T-helper 9 cell (primary cell): ENCODE data around the gene FHOD3.

Experiments
- DNase-seq: peaks from one replicate; pipeline ENCODE4 v3.0.0-alpha.2; 2020

Gene FHOD3

DNA sequence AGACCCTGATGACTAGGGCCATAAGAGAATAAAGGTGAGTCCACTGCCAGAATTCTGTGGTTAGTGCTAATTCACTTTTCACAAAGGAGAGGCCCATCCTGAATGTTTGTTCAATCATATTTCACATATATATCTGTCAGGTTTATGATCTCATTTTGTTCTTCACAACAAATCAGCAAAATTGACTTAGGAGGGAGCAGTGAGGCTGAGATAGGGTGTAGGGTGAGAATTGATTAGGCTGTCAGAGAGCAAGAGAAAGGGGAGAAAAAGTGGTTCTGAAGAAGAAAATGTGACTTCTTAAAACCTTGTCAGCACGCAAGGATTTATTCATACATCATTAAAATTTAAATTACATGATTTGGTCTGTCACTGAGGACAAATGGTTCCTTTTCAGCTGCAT, 117.7 kb downstream of the FHOD3 start:
- DNase-seq, result no peak

DNA sequence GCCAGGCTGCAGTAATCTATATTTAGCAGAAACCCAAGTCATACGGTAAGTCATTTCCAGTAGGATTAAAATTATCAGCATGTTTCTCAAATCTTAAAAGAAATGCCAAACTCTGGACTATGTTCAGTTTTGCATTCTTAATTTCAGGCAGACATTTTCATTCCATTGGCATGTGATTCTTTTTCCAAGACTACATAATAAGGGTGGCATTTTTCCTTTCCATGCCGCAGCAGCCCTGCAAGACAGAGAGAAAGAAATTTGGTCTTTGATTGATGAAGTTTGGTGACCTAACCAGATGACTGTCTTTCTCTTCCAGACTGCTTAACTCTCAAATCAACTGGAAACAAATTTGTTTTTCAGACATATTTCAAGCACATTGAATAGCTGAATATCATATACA, 118.1 kb downstream of the FHOD3 start:
- no peak for DNase-seq

DNA sequence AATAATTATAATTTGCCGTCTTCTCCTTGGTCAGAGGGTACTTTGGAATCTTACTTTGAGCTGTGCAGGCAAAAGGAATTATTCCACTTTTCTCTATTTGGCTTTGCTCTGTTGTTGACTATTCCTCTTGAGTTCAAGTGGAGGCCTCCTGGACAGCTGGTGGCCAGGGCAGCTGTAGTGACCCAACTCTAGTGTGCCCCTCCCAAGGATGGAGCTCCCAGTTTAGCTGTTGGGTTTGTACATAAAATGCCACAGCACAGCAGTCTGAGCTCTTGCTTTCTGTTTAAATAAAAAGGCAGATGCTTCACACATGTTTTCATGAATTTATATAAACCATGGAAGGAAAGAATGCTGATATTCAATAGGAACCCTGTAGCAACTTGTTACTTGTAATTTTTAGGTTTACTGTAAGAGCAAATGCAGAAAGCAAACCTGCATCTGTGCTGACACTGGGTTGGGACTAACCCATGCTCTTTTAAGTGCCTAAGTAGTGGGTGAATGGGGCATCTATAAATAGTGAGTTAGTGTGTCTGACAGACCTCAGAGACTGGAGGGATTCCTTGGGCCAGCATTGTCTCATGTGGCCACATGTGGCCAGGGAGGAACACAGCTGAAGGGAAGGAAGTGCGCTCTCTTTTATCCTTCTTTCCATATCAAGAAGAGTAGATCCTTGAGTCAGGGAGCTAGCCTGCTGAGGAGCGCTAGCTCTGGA, 121.8 kb downstream of the FHOD3 start:
- DNase-seq, result no peak

- DNase-seq, result no peak
These were observed 122.5 kb downstream of the FHOD3 start for GRCh38 chr18:36419900-36420531.

DNA sequence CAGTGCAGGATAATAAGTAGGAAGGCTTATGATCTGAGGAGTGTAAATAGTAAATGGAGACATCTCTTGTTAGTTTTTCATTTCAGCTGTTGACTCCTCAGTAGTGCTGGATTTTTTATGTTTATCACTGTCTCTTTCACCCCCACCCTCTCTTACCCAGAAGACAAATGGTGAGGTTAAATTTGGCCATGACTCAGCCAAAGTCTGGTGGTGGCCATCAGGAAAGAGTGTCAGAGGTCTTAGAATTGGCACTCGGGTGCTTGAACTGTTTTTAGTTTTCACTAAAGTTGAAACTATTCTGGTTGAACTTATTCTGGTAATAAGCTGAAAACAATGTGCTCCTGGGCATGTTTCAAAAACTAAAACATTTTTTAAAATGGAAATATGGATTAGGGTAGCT, 123.3 kb downstream of the FHOD3 start:
- DNase-seq, result no peak

GRCh38 chr18:36424741-36425142, 127.2 kb downstream of the FHOD3 start:
- DNase-seq, result no peak

GRCh38 chr18:36427369-36427768, 129.9 kb downstream of the FHOD3 start:
- no peak for DNase-seq

DNA sequence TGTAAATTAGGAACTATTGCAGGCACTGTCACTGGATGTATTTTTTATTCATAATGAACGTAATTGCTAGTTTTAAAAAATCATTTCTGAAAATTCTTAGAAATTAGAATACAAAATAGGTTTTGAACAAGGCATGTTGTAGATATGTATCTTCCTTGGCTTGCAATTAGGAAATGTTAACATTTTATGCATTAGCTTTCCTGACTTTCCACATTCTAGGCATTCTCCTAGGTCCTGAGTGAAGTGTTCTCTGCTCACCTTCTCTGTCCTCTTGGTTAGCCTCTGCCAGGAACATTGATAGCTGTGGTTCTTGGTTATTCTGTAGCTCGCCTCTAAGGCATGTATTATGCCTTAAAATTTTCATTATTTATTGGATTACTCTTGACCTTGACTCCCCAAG, 130.3 kb downstream of the FHOD3 start:
- no peak for DNase-seq

DNA sequence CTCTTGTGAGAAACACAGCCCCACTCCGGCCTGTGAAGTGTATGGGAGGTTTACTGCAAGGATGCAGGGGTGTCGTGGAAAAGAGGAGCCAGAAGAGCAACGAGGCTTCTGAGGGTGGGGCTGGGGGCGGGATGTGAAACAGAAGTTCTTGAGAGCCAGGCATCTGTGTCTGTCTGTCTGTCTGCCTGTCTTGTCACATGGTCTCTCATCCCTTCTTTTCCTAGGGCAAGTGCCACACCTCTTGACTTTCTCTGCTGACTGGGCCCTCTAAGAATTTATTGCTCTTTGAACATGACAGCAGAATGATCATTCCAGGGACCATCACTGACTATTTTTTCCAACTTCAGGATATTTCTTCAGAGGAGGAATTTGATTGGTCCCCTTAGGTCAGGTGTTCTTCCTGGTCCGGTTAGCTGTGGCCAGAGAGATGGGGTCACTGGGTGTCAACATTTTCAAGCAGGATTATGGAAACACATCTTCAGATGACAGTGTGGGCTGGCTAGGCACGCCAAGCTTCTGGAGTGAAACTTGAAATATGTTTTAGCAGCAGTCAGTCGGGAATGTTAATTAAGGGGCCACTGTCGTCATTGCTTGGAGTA, 131.0 kb downstream of the FHOD3 start:
- DNase-seq, result no peak

GRCh38 chr18:36432880-36433555, 135.5 kb downstream of the FHOD3 start:
- DNase-seq, result no peak

GRCh38 chr18:36436387-36436786, 138.9 kb downstream of the FHOD3 start:
- DNase-seq, result no peak

- no peak for DNase-seq
These were observed 143.1 kb downstream of the FHOD3 start for GRCh38 chr18:36440614-36441013.

- DNase-seq, result no peak
These were observed 144.1 kb downstream of the FHOD3 start for GRCh38 chr18:36441426-36442240.

DNA sequence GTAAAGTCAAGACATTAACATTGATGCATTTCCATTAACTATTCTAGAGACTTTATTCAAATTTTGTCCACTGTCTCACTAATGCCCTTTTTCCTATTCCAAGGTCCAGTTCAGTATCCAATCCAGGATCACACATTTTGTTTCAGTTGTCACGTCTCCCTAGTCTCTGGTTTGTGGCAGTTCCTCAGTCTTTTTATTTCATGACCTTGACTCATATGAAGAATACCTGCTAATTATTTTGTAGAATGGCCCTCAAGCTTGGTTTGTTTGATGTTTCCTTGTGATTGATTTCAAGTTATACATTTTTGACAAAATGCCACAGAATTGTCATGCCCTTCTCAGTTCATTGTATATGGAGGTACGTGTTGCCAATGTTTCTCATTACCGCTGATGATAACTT, 145.2 kb downstream of the FHOD3 start:
- no peak for DNase-seq

- no peak for DNase-seq
These were observed 148.5 kb downstream of the FHOD3 start for GRCh38 chr18:36446059-36446458.

DNA sequence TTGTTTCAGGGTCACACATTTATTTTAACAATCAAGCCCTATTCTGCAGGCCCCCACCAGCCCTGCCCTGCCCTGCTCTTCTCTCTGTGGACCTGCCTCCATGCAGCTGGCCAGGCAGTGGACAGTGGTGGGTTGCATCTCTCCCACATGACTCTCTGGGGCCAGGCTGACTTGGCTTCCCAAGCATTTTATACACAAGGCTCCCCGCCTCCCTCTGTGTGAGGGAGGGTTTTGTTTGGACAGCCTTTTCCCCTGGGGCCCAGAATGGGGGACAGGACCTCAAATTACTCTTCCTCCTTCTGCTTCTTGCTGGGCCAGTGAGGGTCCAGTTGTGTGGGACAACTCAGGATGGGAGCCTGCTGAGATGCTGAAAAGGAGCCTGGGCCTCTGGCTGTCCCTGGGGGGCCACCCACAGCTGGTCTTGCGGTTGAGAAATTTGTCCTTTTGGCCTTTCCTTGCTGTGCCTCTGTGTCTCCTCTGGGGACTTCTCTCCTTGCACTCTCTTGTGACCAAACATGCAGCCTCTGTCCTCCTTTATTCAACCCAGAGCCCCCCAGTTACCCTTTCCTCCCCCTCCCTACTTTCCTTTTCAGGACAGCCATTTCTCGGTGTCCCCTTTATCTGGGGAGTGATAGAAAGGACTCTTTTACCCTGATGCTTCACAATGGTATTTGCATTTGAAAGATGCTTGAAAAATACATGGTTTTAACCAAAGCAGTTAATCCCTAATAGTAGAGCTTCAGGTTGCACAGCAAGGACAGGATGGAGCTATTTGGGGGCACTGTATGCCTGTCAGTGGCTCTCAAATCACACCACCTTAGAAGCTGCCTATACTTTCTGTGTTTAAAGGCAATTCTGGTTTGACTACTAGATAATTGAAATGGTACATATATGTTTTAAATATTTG, 151.1 kb downstream of the FHOD3 start:
- DNase-seq, result no peak

GRCh38 chr18:36449451-36449850, 151.9 kb downstream of the FHOD3 start:
- no peak for DNase-seq

DNA sequence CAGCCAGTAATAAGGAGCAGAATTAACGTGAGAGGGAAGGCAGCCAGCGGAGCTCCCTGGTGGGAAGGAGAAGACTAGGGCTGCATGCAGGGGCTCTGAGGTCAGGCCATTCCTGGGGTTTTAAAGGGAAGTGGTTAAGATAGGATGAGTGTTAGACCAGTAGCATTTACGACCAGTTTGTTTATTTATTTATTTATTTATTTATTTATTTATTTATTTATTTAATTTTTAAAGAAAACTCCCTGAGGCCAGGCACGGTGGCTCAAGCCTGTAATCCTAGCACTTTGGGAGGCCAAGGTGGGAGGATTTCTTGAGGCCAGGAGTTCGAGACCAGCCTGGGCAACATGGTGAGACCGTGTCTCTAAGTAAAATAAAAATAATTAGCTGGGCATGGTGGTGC, 152.8 kb downstream of the FHOD3 start:
- DNase-seq, result no peak

DNA sequence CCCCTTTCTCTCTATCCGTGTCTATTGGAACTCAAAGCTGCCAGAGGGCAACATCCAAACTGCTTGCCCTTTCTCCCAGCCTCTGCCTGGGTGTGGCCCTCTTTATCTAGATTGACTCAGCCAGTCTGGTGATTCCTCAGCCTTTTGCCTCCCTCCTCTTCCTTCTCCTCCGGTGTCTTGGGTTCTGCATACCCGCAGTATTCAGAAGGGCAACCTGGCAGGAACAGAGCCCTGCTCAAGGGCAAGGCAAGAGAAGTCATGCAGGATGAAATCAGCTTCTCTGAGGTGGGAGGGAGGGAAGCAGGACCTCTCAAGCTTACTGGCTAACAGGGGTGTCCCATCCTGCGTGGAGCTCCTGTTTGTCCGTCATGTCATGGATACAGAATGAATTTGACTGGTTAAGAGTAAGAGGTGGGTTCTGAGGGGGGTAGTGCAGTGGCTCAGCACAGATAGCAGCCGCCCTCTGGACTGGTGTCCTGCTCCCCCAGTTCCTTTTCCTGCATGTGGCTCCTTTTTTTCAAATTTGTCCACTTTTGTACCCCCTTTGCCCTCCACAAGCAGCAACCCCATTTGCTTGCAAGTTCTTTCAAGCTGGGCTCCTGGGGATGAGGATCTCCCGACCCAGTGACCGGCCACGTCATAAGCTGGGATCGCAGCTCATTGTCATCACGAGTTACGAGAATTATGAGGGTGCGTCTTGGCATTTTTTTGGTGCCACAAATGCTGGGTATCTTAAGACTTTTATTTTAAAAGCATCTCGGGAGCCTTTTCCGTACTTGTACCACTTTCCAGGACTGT, 154.1 kb downstream of the FHOD3 start:
- DNase-seq, result no peak

GRCh38 chr18:36454245-36454644, 156.7 kb downstream of the FHOD3 start:
- DNase-seq, result no peak
